Pancreas (tissue), 10 donors: ENCODE data around the gene HOXD10. TPM values are rescaled to one million over a fixed set of nuclear protein-coding genes. Genes with fewer than 3 reads are reported as not detected.

Experiments used
- ATAC-seq, 4 donors: fragments of 200-7000 bp; cut with Tn5 transposase; one replicate each; pipeline versions ENCODE4 v1.8.0 to v1.9.1; 2020; ENCODE audit warnings: mild to moderate bottlenecking in 4 of 4, moderate library complexity in 4 of 4
- DNase-seq, 6 donors: peaks; one replicate each; pipeline ENCODE4 v3.0.0-alpha.2; 2020
- FAIRE-seq: peaks from 2 replicates; lab custom pipeline; 2012; peaks lifted over from hg19 to GRCh38; lab: Jason Lieb, UNC
- H3K27ac ChIP-seq, 4 donors: fragments of 200-600 bp; sonication (generic); 1 replicate in 3 of 4; 2 replicates in 1 of 4; pipeline versions ENCODE4 v1.5.0 to v1.8.0; 2020
- H3K27me3 ChIP-seq, 4 donors: fragments of 200-600 bp; one replicate each; pipeline ENCODE4 v1.8.0; 2021
- H3K36me3 ChIP-seq, 3 donors: fragments of 200-600 bp; sonication (generic) in 1 of 3; one replicate each; pipeline versions ENCODE4 v1.5.0 to v1.8.0; 2020 to 2021
- H3K4me1 ChIP-seq, 3 donors: fragments of 200-600 bp; one replicate each; pipeline ENCODE4 v1.8.0; 2021
- H3K4me3 ChIP-seq, 4 donors: fragments of 200-600 bp; sonication (generic) in 2 of 4; one replicate each; pipeline versions ENCODE4 v1.5.0 to v1.8.0; 2020 to 2021
- H3K9me3 ChIP-seq, 4 donors: fragments of 200-600 bp; one replicate each; pipeline ENCODE4 v1.8.0; 2021
- CTCF ChIP-seq, 4 donors: fragments of 200-600 bp; sonication (generic) in 3 of 4; IDR thresholded peaks; one replicate each; pipeline versions ENCODE4 v1.5.0 to v1.8.0; 2021; ENCODE audit warnings: antibody characterized with exemption in 4 of 4
- WGBS, 2 donors: extraction: QIAGEN DNeasy Blood & Tissue Kit; methylation state at CpG; one replicate each; pipeline ENCODE4 v1.1.7; 2013; 5-methylcytosine and 5-hydroxymethylcytosine counted together
- intact Hi-C, 3 donors: fragments of 100-400 bp; cut with DNase I; formaldehyde crosslinking; loops; one replicate each; pipeline versions ENCODE4 v1.11.1 to v1.14.2; 2022
- polyA plus RNA-seq, 2 donors: library from polyadenylated mRNA; stranded (reverse); fragments of 200-250 nt; gene quantifications; one replicate each; pipeline ENCODE4 v1.2.3, GENCODE V29; 2013
- total RNA-seq, 6 donors: library from RNA; stranded (reverse); fragmentation: NEBNext Ultra II Directional in 4 of 6; extraction: Animal tissue kit (Norgen Biotek cat#: 25700) in 4 of 6; gene quantifications; one replicate each; pipeline versions ENCODE4 v1.2.1 to v1.2.4, GENCODE V29; 2021 to 2023
- donor health status: healthy with polysubstance abuse.
- donor health status: DM: no; HTN: no; CAD: no; lungs with moderate emphysema.
- donor health status: DM: no; HTN: no; CAD: no.
- donor health status: control.
- donor health status: control.
- donor health status: Bipolar disorder and iron deficiency.
- donor health status: DM: yes; HTN: yes; CAD: no.
- donor health status: DM: no; HTN: no; CAD: no.
- donor health status: DM: no; HTN: no; CAD: no.
- donor health status: DM: yes; HTN: yes; CAD: no.

The HOXD10 gene
- total and polyA plus RNA-seq, 8 donors: not detected

DNA sequence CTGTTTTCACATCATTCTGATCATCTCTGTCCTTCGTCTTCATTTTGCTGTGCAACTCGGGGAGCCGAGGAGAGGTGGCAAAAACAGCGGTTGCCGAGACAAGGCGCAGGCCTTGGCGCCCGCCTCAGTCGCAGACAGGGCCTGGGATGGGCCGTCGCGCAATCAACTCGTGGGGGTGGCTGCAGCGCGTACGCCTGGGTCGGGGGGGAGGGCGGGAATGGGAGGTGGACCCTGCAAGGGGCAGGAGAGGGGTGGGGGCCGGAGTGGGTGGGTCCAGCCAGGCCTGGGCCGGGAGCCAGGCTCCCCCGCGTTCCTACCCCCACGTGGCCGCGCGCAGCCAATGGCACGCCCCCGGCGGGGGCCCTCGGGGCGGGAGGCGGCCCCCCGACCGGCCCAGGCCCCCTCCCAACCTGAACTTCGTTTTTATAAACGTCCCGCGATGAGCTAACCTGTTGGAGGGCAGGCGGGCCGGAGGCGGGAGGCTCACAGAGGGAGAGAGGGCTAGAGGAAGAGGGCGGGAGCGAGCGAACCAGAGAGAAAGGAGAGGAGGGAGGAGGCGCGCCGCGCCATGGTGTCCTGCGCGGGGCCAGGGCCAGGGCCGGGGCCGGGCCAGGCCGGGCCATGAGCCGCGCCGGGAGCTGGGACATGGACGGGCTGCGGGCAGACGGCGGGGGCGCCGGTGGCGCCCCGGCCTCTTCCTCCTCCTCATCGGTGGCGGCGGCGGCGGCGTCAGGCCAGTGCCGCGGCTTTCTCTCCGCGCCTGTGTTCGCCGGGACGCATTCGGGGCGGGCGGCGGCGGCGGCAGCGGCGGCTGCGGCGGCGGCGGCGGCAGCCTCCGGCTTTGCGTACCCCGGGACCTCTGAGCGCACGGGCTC lies 24.1 kb upstream of the HOXD10 start, which contains the start of gene HOXD13:
TSS of gene HOXD13 (plus strand) at position 452 of the 875 bp plus-strand sequence. CDS start at position 622, 170 bp downstream.
- peaks cover 14 to 93% (median 32%) of the 10 kb centered on the region in 4 donors for H3K27me3 ChIP-seq
- TF ChIP-seq CTCF (IDR thresholded peaks at IDR 0.05): no peak
- FAIRE-seq: no peak
- intact Hi-C loops: loop anchor here in 1 of 3 donors (5.0 kb wide), 1 partner anchor 405 kb away; no protein-coding TSS in a partner anchor
- peak within 1 kb of the TSS in 1 of 4 donors; percentile 37 for H3K4me3 ChIP-seq
- DNase-seq: peak in 1 of 6 donors; percentile 62
- WGBS, 2 donors: 5 to 6% methylated on average over 52 to 95 of the region's 95 CpGs
- ATAC-seq: no peak
- no peaks in the 10 kb centered on the region for H3K9me3 ChIP-seq
- H3K4me1 ChIP-seq: peaks cover 0 to 17% (median 4%) of the 10 kb centered on the region in 3 donors
- H3K36me3 ChIP-seq: no peaks in the 10 kb centered on the region
- H3K27ac ChIP-seq: no peak within 1 kb of the TSS

- intact Hi-C loops: loop anchor here in 1 of 3 donors (5.0 kb wide), 1 partner anchor 406 kb away; no protein-coding TSS in a partner anchor
- no peak overlapping the region for H3K27ac ChIP-seq
- FAIRE-seq (no peak), ATAC-seq (no peak), DNase-seq (peak in 1 of 6 donors; percentile 66)
- no peaks in the 10 kb centered on the region for H3K9me3 ChIP-seq
- no peak for TF ChIP-seq CTCF (IDR thresholded peaks at IDR 0.05)
- peaks cover 10 to 90% (median 32%) of the 10 kb centered on the region in 4 donors for H3K27me3 ChIP-seq
- H3K4me3 ChIP-seq: peak overlapping the region in 1 of 4 donors; percentile 37
- H3K4me1 ChIP-seq: peaks cover 0 to 11% (median 4%) of the 10 kb centered on the region in 3 donors
- H3K36me3 ChIP-seq: no peaks in the 10 kb centered on the region
- 3 to 4% methylated on average over 52 to 53 of the region's 53 CpGs for WGBS, 2 donors
These were observed 23.3 kb upstream of the HOXD10 start for GRCh38 chr2:176093145-176093897.

DNA sequence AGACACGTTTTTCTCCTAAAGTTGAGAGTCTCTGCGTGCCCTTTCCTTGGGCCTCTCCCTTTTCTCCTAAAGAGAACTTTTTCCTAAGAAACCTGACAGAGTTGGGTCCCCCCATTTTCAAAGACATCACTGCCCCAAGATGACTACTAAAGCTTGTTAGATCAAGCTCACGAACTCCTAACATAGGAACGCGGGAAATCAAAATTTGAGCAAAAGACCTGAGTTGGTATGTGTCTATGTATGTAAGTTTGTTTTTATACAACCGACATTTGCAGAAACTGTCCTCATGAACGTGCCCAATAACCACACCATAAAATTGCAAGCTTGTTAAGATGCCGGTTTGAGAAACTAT lies 22.7 kb upstream of the HOXD10 start:
- H3K27me3 ChIP-seq: peaks cover 10 to 90% (median 34%) of the 10 kb centered on the region in 4 donors
- no peak for FAIRE-seq
- no peak for TF ChIP-seq CTCF (IDR thresholded peaks at IDR 0.05)

GRCh38 chr2:176094349-176094748 lies 22.2 kb upstream of the HOXD10 start:
- 4% methylated on average over 12 of the region's 12 CpGs for WGBS, 2 donors
- TF ChIP-seq CTCF (IDR thresholded peaks at IDR 0.05): no peak
- FAIRE-seq: no peak
- H3K27ac ChIP-seq: no peak overlapping the region
- no peak overlapping the region for H3K4me3 ChIP-seq
- no peaks in the 10 kb centered on the region for H3K9me3 ChIP-seq
- H3K36me3 ChIP-seq: no peaks in the 10 kb centered on the region
- ATAC-seq: no peak
- DNase-seq: no peak
- H3K4me1 ChIP-seq: peaks cover 0 to 11% (median 4%) of the 10 kb centered on the region in 3 donors
- peaks cover 10 to 89% (median 35%) of the 10 kb centered on the region in 4 donors for H3K27me3 ChIP-seq
- intact Hi-C loops: loop anchor here in 1 of 3 donors (5.0 kb wide), 1 partner anchor 407 kb away; no protein-coding TSS in a partner anchor

More for the DNA sequence above, 22.7 kb upstream of the HOXD10 start:
- ATAC-seq (no peak), DNase-seq (no peak)
- no peak overlapping the region for H3K4me3 ChIP-seq
- no peak overlapping the region for H3K27ac ChIP-seq
- intact Hi-C loops: loop anchor here in 1 of 3 donors (5.0 kb wide), 1 partner anchor 407 kb away; no protein-coding TSS in a partner anchor
- no peaks in the 10 kb centered on the region for H3K9me3 ChIP-seq
- 5 to 8% methylated on average over 8 of the region's 8 CpGs for WGBS, 2 donors
- H3K4me1 ChIP-seq: peaks cover 0 to 11% (median 4%) of the 10 kb centered on the region in 3 donors
- H3K36me3 ChIP-seq: no peaks in the 10 kb centered on the region
